ENCODE data around the gene SLC16A8.

DNA sequence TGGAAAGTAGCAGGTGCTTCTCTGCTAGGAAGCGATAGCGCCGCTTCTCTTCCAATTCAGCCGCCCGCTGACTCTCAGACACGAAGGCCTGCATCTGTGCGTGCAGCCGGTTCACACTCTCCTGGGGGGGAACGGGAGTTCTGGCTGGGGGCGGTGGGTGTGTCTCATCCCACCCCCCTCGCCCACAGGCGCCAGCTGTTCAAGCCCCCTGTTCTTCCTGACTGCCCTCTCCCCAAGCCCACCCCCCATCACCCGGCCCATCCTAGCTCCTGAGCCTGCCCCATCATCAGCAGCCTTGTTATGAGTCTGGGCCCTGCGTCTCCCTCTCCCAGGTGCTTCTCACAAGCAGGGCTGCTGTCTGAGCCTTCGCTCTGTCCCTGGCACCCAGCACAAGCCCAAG is 13.1 kb upstream of the SLC16A8 start:
- no peak for TF ChIP-seq POLR2AphosphoS5 (IDR thresholded peaks at IDR 0.05; ENCODE audit: borderline replicate concordance, low read depth, low read length)
- TF ChIP-seq FOXP2 (optimal IDR thresholded peaks at IDR 0.05; ENCODE audit: control extremely low read depth, extremely low read length, insufficient read depth), result no peak
- TF ChIP-seq EZH2 (IDR thresholded peaks at IDR 0.05), result no peak
